Lower leg skin (tissue), 3 donors: Measurements from ENCODE around the gene CCSER2.

Source experiments
- POLR2A ChIP-seq, 2 donors: fragments of 450-650 bp; IDR thresholded peaks; one replicate each; pipeline ENCODE4 v1.6.1; 2016 to 2017; ENCODE audit warnings: antibody characterized with exemption in 2 of 2, mild to moderate bottlenecking in 1 of 2, moderate library complexity in 1 of 2
- TF ChIP-seq, protein P1 (sequence below), 3 donors: fragments of 450-650 bp; IDR thresholded peaks; one replicate each; pipeline ENCODE4 v1.5.1; 2016; ENCODE audit warnings: antibody characterized with exemption in 3 of 3, mild to moderate bottlenecking in 3 of 3, moderate library complexity in 2 of 3

DNA sequence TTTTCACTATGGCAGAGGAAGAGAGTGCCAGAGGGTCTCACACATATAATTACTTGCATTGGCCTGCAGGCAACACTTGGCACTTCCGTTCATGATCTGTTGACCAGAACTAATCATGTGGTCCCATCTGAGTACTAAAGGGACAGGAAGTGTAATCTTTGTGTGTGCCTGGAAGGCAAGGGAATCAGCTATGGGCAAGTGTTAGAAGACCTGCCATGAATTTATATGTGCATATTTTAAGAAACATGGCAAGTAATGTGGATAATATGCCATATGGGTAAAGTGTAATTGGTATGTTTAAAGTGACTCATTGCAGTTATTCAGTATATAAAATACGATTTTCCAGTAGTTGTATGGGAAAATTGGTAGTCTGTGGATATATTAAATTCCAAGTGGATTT lies 46.1 kb downstream of the CCSER2 start:
- TF ChIP-seq, protein P1, sequence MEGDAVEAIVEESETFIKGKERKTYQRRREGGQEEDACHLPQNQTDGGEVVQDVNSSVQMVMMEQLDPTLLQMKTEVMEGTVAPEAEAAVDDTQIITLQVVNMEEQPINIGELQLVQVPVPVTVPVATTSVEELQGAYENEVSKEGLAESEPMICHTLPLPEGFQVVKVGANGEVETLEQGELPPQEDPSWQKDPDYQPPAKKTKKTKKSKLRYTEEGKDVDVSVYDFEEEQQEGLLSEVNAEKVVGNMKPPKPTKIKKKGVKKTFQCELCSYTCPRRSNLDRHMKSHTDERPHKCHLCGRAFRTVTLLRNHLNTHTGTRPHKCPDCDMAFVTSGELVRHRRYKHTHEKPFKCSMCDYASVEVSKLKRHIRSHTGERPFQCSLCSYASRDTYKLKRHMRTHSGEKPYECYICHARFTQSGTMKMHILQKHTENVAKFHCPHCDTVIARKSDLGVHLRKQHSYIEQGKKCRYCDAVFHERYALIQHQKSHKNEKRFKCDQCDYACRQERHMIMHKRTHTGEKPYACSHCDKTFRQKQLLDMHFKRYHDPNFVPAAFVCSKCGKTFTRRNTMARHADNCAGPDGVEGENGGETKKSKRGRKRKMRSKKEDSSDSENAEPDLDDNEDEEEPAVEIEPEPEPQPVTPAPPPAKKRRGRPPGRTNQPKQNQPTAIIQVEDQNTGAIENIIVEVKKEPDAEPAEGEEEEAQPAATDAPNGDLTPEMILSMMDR (IDR thresholded peaks at IDR 0.05), result no peak
- no peak for TF ChIP-seq POLR2A (IDR thresholded peaks at IDR 0.05)
